Prostate gland (tissue), 2 donors: ENCODE data around the gene FYB2. TPM values are rescaled to one million over a fixed set of nuclear protein-coding genes. Genes with fewer than 3 reads are reported as not detected.

Source experiments
- DNase-seq: peaks from one replicate; pipeline ENCODE4 v3.0.0-alpha.2; 2019; ENCODE audit warnings: low spot score
- H3K27ac ChIP-seq, 2 donors: fragments of 200-600 bp; sonication (generic); 2 replicates each; pipeline ENCODE4 v1.5.1; 2017 to 2019
- H3K27me3 ChIP-seq: fragments of 200-600 bp; sonication (generic); replicated peaks from 2 replicates; pipeline ENCODE4 v1.5.1; 2019; ENCODE audit not compliant: insufficient read depth
- H3K36me3 ChIP-seq, 2 donors: fragments of 200-600 bp; sonication (generic); 1 replicate in 1 of 2; 2 replicates in 1 of 2; pipeline versions ENCODE4 v1.5.1 to v1.8.1; 2017 to 2019
- H3K4me1 ChIP-seq: fragments of 200-600 bp; sonication (generic); replicated peaks from 2 replicates; pipeline ENCODE4 v1.5.1; 2019
- H3K4me3 ChIP-seq, 2 donors: fragments of 200-600 bp; sonication (generic); 2 replicates each; pipeline ENCODE4 v1.5.1; 2017 to 2019
- H3K9me3 ChIP-seq: fragments of 200-600 bp; sonication (generic); 2 replicates; pipeline ENCODE4 v1.5.1; 2017
- POLR2A ChIP-seq: fragments of 450-650 bp; IDR thresholded peaks from one replicate; pipeline ENCODE4 v1.6.1; 2016; ENCODE audit warnings: antibody characterized with exemption, mild to moderate bottlenecking
- POLR2AphosphoS5 ChIP-seq: sonication (generic); formaldehyde crosslinking; IDR thresholded peaks from one replicate; pipeline ENCODE4 v1.6.1; 2017; ENCODE audit warnings: antibody characterized with exemption
- WGBS: methylation state at CpG from one replicate; pipeline ENCODE4 v1.1.5; 2018; 5-methylcytosine and 5-hydroxymethylcytosine counted together
- intact Hi-C: fragments of 100-400 bp; cut with DNase I; formaldehyde crosslinking; loops from one replicate; pipeline ENCODE4 v1.14.2; 2022
- total RNA-seq, 2 donors: library from RNA; depleted of rRNA; stranded (reverse); fragments of >200 nt; gene quantifications; one replicate each; pipeline ENCODE4 v1.1.0, GENCODE V29; 2016
- TF ChIP-seq, protein P1 (sequence below), 4 experiments: fragments of 200-600 bp in 2 of 4; fragments of 450-650 bp in 2 of 4; sonication (generic) in 2 of 4; IDR thresholded peaks; 1 replicate in 3 of 4; 2 replicates in 1 of 4; pipeline ENCODE4 v1.5.1; 2016 to 2019; ENCODE audit warnings: antibody characterized with exemption in 4 of 4, mild to moderate bottlenecking in 2 of 4, moderate library complexity in 2 of 4

Gene FYB2
- total RNA-seq, 2 donors from 2014 or later, result 7.8 to 8.2 TPM

DNA sequence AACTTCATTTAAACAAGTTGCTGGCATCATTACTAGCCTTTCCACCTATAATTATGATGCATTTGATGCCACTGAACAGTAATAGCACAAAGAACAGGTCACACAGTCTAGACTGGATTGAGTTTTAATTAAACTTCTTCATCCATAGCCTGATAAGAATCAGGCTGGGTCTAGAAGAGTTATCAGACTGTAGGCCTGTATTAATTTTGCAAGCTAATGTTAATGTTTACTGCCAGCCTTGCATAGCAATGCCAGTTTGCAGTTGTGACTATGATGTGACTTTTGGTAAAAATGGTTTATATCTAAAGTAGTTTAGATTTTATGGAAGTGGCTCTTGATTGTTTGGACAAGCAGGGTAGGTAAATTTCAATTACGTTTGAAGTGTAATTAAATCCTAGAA, 106.1 kb downstream of the FYB2 start:
- no peak for DNase-seq
- TF ChIP-seq POLR2A (no peak), POLR2AphosphoS5 (no peak)
- TF ChIP-seq, protein P1, sequence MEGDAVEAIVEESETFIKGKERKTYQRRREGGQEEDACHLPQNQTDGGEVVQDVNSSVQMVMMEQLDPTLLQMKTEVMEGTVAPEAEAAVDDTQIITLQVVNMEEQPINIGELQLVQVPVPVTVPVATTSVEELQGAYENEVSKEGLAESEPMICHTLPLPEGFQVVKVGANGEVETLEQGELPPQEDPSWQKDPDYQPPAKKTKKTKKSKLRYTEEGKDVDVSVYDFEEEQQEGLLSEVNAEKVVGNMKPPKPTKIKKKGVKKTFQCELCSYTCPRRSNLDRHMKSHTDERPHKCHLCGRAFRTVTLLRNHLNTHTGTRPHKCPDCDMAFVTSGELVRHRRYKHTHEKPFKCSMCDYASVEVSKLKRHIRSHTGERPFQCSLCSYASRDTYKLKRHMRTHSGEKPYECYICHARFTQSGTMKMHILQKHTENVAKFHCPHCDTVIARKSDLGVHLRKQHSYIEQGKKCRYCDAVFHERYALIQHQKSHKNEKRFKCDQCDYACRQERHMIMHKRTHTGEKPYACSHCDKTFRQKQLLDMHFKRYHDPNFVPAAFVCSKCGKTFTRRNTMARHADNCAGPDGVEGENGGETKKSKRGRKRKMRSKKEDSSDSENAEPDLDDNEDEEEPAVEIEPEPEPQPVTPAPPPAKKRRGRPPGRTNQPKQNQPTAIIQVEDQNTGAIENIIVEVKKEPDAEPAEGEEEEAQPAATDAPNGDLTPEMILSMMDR (IDR thresholded peaks at IDR 0.05), result no peak
- H3K27ac ChIP-seq, result no peak overlapping the region
- 47% methylated on average over 1 of the region's 1 CpG for WGBS
- H3K4me3 ChIP-seq, result no peak overlapping the region
- no peaks in the 10 kb centered on the region for H3K9me3 ChIP-seq
- intact Hi-C loops, result no loop called here
- H3K36me3 ChIP-seq, result no peaks in the 10 kb centered on the region
- no peaks in the 10 kb centered on the region for H3K27me3 ChIP-seq
- no peaks in the 10 kb centered on the region for H3K4me1 ChIP-seq

DNA sequence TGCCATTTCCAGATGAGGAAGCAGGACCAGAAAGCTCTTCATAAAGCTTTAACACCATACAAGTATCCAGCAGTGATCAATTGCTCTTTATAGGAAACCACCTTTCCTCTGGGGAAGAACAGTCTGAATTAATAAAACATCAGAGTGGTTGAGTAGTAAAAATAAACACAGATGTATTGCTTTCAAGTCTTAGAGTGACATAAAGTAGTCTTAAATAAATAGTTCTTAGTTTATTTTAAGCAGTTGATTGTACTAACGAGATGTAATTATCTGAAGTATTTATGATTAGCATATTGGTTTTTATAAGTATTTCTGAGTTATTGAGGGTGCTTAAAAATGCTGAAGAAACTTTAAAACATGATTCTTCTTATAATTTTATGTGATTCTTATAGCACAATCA, 107.1 kb downstream of the FYB2 start:
- no peak overlapping the region for H3K27ac ChIP-seq
- no peaks in the 10 kb centered on the region for H3K27me3 ChIP-seq
- H3K4me1 ChIP-seq, result no peaks in the 10 kb centered on the region
- WGBS, result 73% methylated on average over 1 of the region's 1 CpG
- intact Hi-C loops, result no loop called here
- H3K36me3 ChIP-seq, result no peaks in the 10 kb centered on the region
- TF ChIP-seq POLR2AphosphoS5 (no peak), POLR2A (no peak)
- TF ChIP-seq, protein P1 (IDR thresholded peaks at IDR 0.05), result no peak
- no peaks in the 10 kb centered on the region for H3K9me3 ChIP-seq
- H3K4me3 ChIP-seq, result no peak overlapping the region
- no peak for DNase-seq

GRCh38 chr1:56710646-56711045, 108.6 kb downstream of the FYB2 start:
- H3K4me3 ChIP-seq, result no peak overlapping the region
- H3K9me3 ChIP-seq, result no peaks in the 10 kb centered on the region
- H3K4me1 ChIP-seq, result no peaks in the 10 kb centered on the region
- H3K27ac ChIP-seq, result no peak overlapping the region
- H3K36me3 ChIP-seq, result no peaks in the 10 kb centered on the region
- H3K27me3 ChIP-seq, result no peaks in the 10 kb centered on the region
- no peak for TF ChIP-seq POLR2A
- TF ChIP-seq POLR2AphosphoS5, result no peak
- TF ChIP-seq, protein P1 (IDR thresholded peaks at IDR 0.05), result no peak
- DNase-seq, result no peak
- intact Hi-C loops, result no loop called here

- H3K9me3 ChIP-seq, result no peaks in the 10 kb centered on the region
- H3K4me1 ChIP-seq, result no peaks in the 10 kb centered on the region
- H3K4me3 ChIP-seq, result no peak overlapping the region
- H3K27ac ChIP-seq, result no peak overlapping the region
- no peaks in the 10 kb centered on the region for H3K27me3 ChIP-seq
- WGBS, result 76% methylated on average over 2 of the region's 2 CpGs
- DNase-seq, result no peak
- intact Hi-C loops, result loop anchor here (5.0 to 10.0 kb wide), 2 partner anchors 125 to 1423 kb away; no protein-coding TSS in a partner anchor
- H3K36me3 ChIP-seq, result no peaks in the 10 kb centered on the region
- TF ChIP-seq POLR2A (no peak), POLR2AphosphoS5 (no peak)
Observed at GRCh38 chr1:56709995-56710394, 109.2 kb downstream of the FYB2 start.

GRCh38 chr1:56709269-56709880, 109.8 kb downstream of the FYB2 start:
- TF ChIP-seq, protein P1 (IDR thresholded peaks at IDR 0.05), result peak; percentile 45 to 78 (median 65)
- TF ChIP-seq POLR2A, result no peak
- Histone ChIP-seq H3K9me3 (no peaks in the 10 kb centered on the region), H3K4me3 (no peak overlapping the region), H3K27ac (no peak overlapping the region), H3K4me1 (no peaks in the 10 kb centered on the region), H3K27me3 (no peaks in the 10 kb centered on the region), H3K36me3 (no peaks in the 10 kb centered on the region)
- intact Hi-C loops, result loop anchor here (5.0 to 10.0 kb wide), 2 partner anchors 125 to 1422 kb away; no protein-coding TSS in a partner anchor
- WGBS, result 8% methylated on average over 2 of the region's 2 CpGs
- DNase-seq, result peak; percentile 36
